CD4-positive, alpha-beta T cell treated with Interleukin-15 for 1 hour (primary cell): ENCODE measurements around the gene FRMPD4.

Source experiments
- DNase-seq: peaks from one replicate; pipeline ENCODE4 v3.0.0-alpha.2; 2020

Gene FRMPD4

DNA sequence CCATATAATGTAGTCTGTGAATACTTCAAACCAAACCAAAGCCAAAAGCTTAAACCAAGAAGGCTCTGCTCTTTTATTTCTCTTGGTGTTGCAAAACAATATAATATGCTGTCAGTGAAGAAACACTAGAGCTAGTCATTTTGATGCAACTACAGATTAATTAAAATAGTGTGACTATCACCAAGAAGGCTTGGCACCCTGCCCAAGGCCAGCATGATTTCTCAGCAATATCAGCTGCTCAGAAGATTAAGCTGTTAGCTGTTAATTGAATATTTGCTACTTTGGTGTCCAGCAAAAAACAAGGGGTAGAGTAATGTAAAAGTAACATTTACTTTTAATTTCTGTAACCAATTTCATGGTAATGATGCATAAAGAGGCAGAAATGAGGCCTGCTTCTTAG lies 548.1 kb downstream of the FRMPD4 start:
- DNase-seq: no peak

DNA sequence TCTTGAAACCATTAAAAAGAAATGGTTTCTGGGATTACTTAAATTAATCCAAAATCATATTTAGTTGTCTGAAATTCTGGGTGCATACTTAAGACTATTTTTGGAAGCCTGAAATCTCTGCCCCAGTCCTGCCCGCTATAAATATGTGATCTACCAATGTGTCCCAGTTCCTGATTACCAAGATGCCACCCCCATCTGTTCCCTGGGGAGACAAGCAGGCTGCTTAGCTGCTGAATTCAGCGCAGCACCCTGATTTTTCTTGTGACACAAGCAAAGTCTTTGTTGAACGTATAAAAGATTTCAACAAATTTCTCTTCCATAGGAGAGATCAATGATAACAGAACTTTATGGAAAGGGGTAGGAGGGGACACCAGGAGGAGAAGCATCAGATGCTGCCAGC lies 552.4 kb downstream of the FRMPD4 start:
- DNase-seq: no peak

DNA sequence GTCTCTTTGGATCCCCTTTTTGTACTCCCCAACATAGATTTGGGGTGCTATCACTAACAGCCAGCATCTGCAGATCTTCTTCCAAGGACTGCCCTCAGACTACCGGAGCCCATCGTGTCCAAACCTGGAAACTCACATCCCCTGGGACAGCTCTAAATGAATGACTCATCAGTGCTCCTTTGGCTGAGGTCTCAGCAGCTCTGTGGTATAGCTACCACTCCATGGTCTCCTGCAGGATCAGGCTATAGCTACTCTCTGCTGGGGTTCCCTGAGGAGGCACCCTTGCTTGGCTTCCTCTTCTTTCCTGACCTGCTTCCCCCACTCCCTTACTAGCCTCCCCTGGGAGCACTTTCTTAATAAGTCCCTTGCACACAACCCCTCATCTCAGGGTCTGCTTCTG lies 555.5 kb downstream of the FRMPD4 start:
- DNase-seq: no peak

DNA sequence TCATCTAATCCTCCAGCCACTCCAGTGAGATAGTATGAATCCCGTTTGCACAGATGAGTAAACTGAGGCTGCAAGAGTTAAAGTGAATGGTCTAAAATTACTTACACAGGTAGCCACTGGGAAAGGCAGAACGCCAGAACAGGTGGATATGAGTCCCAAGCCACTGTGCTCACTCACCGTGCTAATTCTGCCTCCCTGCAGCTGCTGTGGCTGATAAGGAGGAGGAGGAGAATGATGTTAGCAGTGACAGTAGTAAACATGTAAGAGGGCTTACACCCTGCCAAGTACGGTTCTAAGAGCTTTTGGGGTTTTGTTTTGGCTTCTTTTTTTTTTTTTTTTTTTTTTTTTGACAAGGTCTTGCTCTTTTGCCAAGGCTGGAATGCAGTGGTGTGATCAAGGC lies 562.5 kb downstream of the FRMPD4 start:
- DNase-seq: no peak

DNA sequence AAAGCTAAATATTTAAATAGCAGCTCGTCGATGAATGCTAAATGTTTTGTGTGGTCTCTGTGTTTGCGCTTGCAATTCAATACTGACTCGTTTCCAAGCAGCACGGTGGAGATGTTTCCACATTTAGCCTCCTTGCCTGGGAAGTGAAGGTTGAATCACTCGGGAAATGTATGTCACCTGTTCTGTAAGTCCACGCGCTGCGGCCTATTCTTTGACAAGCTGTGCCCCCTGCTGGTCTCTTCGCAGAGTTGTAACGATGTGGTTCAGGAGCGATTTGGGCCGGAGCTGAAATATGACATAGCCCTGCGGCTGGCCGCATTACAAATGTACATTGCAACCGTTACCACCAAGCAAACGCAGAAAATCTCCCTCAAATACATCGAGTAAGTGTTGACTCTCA lies 563.4 kb downstream of the FRMPD4 start:
- no peak for DNase-seq

DNA sequence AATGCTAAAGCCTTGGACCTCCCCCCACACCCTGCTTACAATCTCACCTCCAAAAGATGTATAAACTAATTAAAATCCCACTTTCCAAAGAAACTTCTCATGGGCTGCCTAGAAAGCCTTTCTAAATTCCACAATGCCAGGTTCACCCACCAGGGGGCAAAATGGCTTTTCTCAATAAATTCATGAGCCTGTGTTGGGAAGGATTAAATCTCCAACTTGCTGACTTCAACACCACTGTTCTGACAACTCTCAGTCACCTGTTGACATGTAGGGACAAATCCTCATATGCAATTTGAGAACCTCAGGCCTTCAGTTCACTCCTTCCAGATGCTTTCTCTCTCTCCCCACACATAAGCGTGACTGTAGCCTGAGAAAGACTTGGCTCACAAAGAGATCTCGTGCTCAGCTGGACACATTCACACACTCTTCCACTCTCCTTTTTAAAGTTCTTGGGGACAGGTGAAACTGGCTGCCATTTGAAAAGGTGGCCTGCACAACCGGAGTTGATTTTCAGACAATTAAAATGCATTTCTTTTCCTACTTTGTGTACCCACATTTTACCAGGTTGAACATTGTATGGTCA lies 564.3 kb downstream of the FRMPD4 start:
- no peak for DNase-seq

DNA sequence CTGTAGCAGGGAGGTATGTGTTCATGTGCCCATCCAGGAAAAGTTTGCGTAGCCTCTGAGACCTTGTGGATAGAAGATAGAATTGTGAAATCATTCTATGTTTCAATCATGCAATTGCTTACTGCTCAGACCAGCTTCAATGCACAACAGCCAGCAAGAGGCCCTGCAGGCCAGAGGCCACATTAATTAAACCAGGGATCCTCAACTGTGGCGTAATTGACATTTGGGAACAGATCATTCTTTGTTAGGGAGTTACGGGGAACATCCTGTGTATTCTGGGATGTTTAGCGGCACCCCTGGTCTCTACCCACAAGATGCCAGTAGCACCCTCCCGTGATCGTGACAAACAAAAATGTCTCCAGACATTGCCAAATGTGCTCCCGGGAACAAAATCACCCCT lies 566.4 kb downstream of the FRMPD4 start:
- no peak for DNase-seq

DNA sequence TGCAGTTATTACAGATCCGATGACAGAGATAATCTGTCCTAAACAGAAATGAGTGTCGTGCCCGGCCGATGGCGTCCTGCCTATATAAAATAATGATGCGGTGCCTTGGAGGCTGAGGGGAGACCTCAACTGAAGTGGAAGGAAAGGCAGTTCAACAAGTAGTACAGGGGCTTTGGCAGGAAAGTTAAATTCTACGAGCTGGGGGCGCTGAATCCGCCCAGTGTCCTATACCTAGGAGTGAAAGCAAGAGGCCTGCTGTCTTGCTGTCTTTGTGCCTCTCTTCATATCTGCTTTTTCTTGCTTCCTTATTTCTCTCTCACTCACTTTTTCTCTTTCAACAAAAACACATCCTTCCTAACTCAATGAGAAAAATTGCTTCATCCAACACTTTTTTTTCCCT lies 570.8 kb downstream of the FRMPD4 start:
- no peak for DNase-seq

DNA sequence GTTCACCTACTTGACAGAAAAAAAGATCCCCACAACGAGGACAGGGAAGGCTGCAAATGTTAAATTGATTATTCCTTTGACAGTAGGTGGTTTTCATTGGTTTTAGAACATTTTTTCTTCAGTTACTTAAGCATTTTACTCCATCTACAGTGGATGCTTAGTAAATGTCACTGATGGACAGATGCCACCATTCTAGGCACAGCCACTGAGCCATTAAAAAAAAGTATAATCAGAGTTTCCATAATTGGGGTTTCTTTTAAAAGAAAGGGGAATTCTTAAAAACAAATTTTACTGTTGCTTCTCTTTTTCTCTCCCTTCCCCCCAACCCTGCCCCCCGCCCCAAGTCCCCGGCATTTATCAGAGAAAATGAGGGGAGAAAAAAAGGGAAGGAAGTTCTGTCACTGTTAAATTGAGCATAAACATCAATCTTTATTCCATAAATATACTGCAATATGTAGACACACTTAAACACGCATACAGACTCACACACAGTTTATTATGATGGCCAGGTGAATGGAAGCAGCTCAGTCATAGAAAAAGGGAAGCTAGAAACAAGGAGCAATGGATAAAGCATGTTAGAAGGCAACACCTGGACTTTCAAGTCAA lies 573.3 kb downstream of the FRMPD4 start:
- DNase-seq: no peak

DNA sequence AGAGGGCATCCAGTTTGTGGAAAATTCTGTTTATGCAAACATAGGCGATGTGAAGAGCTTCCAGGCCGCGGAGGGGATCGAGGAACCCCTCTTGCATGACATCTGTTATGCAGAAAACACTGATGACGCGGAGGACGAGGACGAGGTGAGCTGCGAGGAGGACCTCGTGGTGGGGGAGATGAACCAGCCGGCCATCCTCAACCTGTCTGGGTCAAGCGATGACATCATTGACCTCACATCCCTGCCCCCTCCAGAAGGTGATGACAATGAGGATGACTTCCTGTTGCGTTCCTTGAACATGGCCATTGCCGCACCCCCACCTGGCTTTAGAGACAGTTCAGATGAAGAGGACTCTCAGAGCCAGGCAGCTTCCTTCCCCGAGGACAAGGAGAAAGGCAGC lies 578.3 kb downstream of the FRMPD4 start:
- DNase-seq: no peak

DNA sequence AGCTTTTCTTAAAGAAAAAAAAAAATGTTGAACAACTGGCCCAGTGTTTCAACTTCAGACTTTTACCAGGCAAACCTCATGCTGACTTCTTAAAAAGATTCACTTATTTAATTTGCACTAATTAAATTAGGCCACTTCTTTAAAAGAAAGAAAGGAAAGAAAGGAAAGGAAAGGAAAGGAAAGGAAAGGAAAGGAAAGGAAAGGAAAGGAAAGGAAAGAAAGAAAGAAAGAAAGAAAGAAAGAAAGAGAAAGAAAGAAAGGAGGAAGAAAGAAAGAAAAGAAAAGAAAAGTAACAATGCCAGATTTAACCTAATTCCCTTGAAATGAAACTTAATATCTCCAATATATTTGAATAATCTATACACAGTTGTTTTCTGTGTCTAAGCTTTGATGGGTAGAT lies 581.6 kb downstream of the FRMPD4 start:
- DNase-seq: no peak

DNA sequence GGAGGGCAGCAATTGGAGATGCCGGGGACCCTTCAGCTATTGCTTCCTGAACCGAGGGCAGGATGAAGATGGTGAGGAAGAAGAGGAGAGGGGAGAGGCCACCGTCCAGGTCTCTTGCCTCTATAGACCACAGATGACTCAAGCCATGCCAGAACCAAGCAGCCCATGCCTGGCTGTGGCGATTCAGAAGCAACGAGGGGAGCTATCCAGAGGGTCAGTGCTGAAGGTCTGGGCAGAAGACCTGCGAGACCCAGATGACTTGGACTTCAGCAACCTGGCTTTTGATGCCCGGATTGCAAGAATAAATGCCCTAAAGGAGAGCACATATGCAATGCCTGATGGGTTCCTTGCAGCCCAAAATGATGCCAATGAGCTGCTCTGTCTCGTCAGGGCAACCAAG lies 582.8 kb downstream of the FRMPD4 start:
- no peak for DNase-seq

DNA sequence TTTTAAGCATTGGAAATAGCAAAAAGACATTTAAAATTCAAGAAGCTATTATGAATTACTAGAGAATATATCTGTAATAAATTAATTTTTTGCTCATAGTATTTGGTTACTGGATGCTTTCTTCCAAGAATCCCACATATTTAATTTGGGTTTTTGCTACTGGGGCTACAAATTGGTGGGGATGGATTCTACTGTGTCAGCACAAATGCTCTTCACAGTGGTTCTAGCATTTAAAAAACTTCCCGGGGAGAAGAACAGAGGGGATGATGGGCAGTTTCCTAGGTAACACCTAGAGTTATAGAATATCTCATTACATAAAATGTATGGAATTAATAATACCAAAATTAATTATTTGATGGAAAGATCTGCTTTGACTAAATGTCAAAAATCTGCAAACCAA lies 584.0 kb downstream of the FRMPD4 start:
- no peak for DNase-seq

DNA sequence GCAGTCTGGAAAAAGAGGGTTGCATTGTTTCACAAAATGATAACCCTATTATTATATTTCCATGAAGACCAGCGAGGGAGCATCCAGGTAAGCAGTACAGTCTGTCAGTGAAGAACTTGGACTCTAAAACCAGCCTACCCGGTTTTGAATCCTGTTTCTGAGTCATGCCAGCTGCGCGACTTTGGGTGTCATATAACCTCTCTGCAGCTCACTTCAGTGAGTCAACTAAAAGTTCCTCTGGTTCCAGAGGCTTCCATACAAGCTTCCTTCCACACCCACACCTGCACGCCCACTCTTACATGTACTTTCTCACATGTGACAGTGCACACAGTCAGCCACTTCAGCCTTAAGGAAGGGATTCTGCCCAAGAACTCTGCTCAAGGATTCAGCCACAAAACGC lies 603.1 kb downstream of the FRMPD4 start:
- no peak for DNase-seq

DNA sequence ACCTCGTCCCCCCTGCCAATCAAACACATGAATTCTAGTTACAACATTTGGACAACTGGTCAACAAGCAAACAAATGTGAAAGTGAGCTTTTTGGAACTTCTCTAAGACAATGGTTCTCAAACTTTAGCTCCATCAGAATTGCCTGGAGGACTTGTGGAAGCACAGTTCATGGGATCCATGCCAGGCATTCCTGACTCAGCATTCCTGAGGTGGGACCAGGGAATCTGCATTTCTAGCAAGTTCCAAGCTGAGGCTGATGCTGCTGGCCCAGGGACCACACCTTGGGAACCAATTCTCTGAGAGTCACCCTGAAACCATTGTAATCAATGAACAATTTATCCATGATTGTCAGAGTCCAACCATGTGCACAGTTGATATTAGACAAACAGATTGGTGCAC lies 609.2 kb downstream of the FRMPD4 start:
- no peak for DNase-seq

DNA sequence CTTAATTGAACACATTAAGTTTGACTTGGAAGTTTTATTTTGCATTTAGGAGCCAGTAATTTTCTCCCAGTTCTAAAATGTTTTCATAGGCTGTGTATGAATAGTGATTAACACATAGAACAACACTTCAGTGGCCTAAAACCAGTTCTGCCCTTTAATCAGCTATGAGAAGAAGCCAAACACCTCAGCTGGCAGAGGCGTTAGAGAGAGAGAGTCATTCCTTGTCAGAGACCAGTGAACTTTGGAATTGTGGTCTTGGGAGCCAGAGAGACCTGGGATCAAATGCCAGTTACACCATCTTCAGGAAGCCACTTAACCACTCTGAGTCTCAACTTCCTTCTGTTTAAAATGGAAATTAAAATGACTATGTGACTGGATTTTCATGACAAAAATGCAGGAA lies 613.6 kb downstream of the FRMPD4 start:
- DNase-seq: no peak

DNA sequence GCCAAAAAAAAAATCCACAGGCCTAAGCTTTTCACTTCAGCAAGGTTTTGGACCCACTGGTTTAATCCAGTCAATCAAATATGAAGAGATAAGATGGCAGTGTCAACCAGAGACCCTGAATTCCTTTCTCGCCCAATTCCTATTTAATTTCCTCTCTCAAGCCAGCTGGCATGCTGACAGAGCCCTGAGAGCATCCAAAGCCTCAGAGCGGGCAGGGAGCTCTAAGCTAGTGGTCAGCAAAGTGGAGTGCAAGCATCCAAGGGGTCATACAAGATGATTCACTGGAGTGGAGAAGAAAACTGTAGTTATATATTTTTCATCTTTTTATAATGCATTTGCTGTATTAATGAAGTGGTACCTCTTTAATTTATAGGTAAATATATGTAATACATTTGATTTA lies 615.1 kb downstream of the FRMPD4 start:
- no peak for DNase-seq

DNA sequence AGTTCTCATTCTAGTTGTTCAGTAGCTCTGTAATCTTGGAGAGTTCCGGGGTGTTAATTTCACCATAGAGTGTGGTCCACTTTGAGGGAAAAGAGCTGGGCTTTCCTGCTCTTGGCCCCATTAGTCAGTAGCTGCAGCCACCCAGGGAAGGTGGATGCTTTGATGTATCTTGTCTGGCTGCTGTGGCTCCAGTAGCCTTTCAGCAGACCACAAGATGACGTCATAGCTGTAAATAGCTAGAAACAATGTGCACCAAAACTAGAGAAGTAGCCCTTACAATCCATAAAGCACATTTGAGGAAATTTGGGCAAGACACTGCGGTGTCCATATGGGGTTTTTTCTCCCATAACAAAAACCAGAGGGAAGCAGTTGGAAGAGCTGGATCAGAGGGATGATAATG lies 620.0 kb downstream of the FRMPD4 start:
- DNase-seq: no peak

DNA sequence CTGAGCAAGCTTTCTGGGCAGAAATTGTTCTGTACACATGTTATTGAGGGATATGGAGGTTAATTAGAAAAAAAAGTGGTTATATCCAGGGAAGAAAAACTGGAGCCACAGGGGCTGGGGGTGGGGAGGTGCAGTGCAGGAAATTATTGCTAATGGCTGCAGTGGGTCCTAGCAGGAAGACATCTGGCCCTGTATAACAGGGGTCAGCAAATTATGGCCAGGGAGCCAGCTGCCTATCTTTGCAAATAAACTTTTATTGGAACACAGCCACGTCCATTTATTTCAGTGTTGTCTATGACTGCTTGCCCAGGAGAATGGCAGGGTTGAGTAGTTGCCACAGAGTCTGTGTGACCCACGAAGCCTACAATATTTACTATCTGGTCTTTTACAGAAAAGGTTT lies 629.6 kb downstream of the FRMPD4 start:
- no peak for DNase-seq

DNA sequence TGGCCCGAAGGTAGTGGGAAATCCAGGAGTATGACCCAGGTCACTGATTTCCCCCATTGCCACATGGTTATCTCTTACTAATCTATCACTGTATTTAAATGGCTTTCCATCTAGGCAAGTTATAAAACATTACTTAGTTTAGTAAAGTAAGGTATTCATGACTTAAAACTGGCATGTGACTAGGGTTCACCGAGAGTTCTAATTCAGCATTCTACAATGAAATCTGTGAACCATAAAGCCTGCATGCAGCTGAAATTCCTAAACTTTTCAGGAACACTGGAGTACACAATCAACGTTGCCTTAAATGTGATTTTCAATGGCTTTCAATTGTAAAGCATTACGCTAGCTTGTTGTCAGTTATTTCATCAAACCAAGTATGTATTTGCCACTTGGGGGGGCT lies 630.2 kb downstream of the FRMPD4 start:
- DNase-seq: no peak

DNA sequence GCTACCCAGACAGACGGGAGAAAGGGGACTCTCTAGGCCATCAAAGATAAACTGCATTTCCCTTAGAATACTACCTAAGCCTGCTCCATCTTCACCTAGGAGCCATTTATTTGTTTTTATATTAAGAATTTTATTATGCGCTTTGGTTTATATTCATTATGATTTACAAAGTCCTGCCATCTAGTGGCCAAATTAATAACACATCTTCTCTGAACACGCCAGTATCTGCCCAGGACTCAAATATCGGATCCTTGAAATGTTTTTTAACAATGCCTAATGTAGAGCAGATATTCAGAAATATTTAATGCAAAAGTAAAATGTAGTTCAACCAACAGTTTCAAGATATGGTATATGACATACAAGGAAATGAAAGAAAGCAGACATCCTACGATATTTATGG lies 632.2 kb downstream of the FRMPD4 start:
- no peak for DNase-seq

DNA sequence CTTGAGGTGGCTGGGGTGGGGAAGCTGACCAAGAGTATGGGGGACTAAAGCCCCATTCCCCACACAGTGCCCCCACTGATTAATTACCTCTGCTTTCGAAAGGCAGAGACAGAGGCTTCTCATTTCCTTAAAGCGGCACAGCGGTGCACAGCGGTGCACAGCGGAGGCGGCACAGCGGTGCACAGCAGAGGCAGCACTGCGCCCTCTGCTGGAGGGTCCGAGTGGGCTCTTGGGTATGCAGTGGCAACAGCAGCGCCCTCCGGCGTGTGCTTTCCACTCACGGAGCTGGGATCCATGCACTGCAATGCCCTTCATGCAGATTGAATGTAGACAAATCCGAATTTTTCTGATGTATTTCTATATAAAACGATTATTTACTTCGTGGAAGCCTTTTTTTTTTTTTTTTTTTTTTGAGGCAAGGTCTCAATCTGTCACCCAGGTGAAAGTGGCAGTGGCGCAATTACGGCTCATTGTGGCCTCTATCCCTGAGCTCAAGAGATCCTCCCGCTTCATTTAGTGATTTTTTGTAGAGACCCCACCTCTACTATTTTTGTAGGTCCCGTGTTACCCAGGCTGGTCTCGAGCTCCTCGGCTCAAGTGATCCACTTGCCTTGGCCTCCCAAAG lies 633.3 kb downstream of the FRMPD4 start:
- DNase-seq: peak; percentile 71
